ENCODE data around the gene TMEM72.

DNA sequence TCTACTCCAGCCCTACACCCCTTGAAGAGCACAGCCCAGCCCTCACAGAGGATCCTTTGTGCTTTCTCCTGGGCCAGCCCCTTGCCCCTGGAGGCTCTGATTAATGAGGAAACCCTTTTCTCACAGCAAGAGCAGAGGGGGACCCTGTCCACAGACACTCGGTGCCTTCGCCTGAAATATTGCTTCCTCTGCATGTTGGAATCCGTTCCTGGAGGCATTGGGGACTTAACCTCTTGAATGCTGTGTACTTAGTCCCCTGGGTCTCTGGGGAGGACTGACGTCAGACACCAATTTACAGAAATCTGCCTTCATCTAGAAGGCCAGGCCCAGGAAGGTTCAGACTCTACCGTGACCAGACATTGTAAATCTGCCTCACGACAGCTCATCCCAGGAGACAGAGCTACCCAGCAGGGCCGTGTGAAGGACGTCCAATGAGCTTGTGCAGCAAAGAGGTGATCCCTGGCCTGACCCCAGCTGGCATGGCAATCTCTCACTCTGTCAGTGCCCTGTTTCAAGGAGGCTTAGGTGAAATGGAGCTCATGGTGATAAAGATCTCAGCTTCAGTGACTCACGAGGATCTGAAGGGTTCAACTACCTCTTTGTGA lies 8.1 kb upstream of the TMEM72 start:
- TF ChIP-seq, protein P1, sequence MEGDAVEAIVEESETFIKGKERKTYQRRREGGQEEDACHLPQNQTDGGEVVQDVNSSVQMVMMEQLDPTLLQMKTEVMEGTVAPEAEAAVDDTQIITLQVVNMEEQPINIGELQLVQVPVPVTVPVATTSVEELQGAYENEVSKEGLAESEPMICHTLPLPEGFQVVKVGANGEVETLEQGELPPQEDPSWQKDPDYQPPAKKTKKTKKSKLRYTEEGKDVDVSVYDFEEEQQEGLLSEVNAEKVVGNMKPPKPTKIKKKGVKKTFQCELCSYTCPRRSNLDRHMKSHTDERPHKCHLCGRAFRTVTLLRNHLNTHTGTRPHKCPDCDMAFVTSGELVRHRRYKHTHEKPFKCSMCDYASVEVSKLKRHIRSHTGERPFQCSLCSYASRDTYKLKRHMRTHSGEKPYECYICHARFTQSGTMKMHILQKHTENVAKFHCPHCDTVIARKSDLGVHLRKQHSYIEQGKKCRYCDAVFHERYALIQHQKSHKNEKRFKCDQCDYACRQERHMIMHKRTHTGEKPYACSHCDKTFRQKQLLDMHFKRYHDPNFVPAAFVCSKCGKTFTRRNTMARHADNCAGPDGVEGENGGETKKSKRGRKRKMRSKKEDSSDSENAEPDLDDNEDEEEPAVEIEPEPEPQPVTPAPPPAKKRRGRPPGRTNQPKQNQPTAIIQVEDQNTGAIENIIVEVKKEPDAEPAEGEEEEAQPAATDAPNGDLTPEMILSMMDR (IDR thresholded peaks at IDR 0.05) = no peak
- TF ChIP-seq POLR2A (IDR thresholded peaks at IDR 0.05) = no peak

All from thyroid gland (tissue), 4 donors.